Smooth muscle cell (in vitro differentiated cells): ENCODE data around the gene DEFB129. TPM values are rescaled to one million over a fixed set of nuclear protein-coding genes. Genes with fewer than 3 reads are reported as not detected.

Source experiments
- DNase-seq: peaks from one replicate; lab custom pipeline; 2025; ENCODE audit not compliant: unreplicated experiment; lab: John Stamatoyannopoulos, UW
- H2AFZ ChIP-seq: fragments of 200-600 bp; sonication (generic); 2 replicates; pipeline ENCODE4 v1.6.0; 2016; ENCODE audit warnings: antibody characterized with exemption, low read depth, mild to moderate bottlenecking
- H3F3A ChIP-seq: fragments of 200-600 bp; sonication (generic); 2 replicates; pipeline ENCODE4 v1.6.0; 2017; ENCODE audit warnings: antibody characterized with exemption, low read depth
- H3K27ac ChIP-seq: fragments of 200-600 bp; sonication (generic); 2 replicates; pipeline ENCODE4 v1.5.1; 2016; ENCODE audit warnings: low read depth, mild to moderate bottlenecking
- H3K27me3 ChIP-seq: fragments of 200-600 bp; sonication (generic); 2 replicates; pipeline ENCODE4 v1.6.1; 2016; ENCODE audit warnings: low read depth, mild to moderate bottlenecking
- H3K36me3 ChIP-seq: fragments of 200-600 bp; sonication (generic); 2 replicates; pipeline ENCODE4 v1.5.1; 2016; ENCODE audit warnings: low read depth
- H3K4me1 ChIP-seq: fragments of 200-600 bp; sonication (generic); 2 replicates; pipeline ENCODE4 v1.5.1; 2016; ENCODE audit warnings: low read depth
- H3K4me2 ChIP-seq: fragments of 200-600 bp; sonication (generic); 2 replicates; pipeline ENCODE4 v1.6.0; 2016; ENCODE audit warnings: mild to moderate bottlenecking
- H3K4me3 ChIP-seq: fragments of 200-600 bp; sonication (generic); 2 replicates; pipeline ENCODE4 v1.5.1; 2016; ENCODE audit warnings: mild to moderate bottlenecking
- H3K79me2 ChIP-seq: fragments of 200-600 bp; sonication (generic); 2 replicates; pipeline ENCODE4 v1.6.0; 2016; ENCODE audit warnings: low read depth, mild to moderate bottlenecking
- H3K9ac ChIP-seq: fragments of 200-600 bp; sonication (generic); 2 replicates; pipeline ENCODE4 v1.6.0; 2016; ENCODE audit warnings: low read depth
- H3K9me3 ChIP-seq: fragments of 200-600 bp; sonication (generic); replicated peaks from 2 replicates; pipeline ENCODE4 v1.5.1; 2016; ENCODE audit warnings: low read depth
- H4K20me1 ChIP-seq: fragments of 200-600 bp; sonication (generic); 2 replicates; pipeline ENCODE4 v1.6.0; 2016; ENCODE audit warnings: low read depth
- CTCF ChIP-seq: fragments of 200-600 bp; sonication (generic); IDR thresholded peaks from 2 replicates; pipeline ENCODE4 v1.5.1; 2017; ENCODE audit warnings: borderline replicate concordance, mild to moderate bottlenecking, antibody characterized with exemption; ENCODE audit not compliant: insufficient read depth, poor library complexity, severe bottlenecking
- WGBS: methylation state at CpG from one replicate; pipeline ENCODE4 v1.1.7; 2016; ENCODE audit warnings: low lambda C conversion rate; 5-methylcytosine and 5-hydroxymethylcytosine counted together
- polyA plus RNA-seq: library from polyadenylated mRNA; unstranded; fragments of >200 nt; fragmentation: Nextera tagmentation; extraction: Ambion mirVana; gene quantifications from 2 replicates; pipeline ENCODE4 v1.2.1, GENCODE V29; 2016
- total RNA-seq: library from RNA; depleted of rRNA; stranded (reverse); fragments of >200 nt; gene quantifications from 2 replicates; pipeline ENCODE4 v1.2.3, GENCODE V29; 2014

Gene DEFB129
- total and polyA plus RNA-seq, 2 experiments from 2014 or later = not detected

GRCh38 chr20:235891-236290 lies 8.8 kb downstream of the DEFB129 start:
- Histone ChIP-seq H3F3A (no peaks in the 10 kb centered on the region), H3K36me3 (no peaks in the 10 kb centered on the region), H3K4me3 (no peak overlapping the region), H3K27me3 (peaks cover 6% of the 10 kb centered on the region), H3K4me2 (no peak overlapping the region), H3K9me3 (no peaks in the 10 kb centered on the region), H3K79me2 (no peaks in the 10 kb centered on the region), H3K4me1 (no peaks in the 10 kb centered on the region), H2AFZ (no peak overlapping the region), H4K20me1 (no peaks in the 10 kb centered on the region), H3K27ac (no peak overlapping the region), H3K9ac (no peak overlapping the region)
- no peak for DNase-seq
- TF ChIP-seq CTCF = no peak
- 71% methylated on average over 1 of the region's 1 CpG for WGBS

- Histone ChIP-seq H3K4me3 (no peak overlapping the region), H2AFZ (no peak overlapping the region), H3K36me3 (no peaks in the 10 kb centered on the region), H3K9me3 (no peaks in the 10 kb centered on the region), H3K4me2 (no peak overlapping the region), H3K27me3 (peaks cover 6% of the 10 kb centered on the region), H3K79me2 (no peaks in the 10 kb centered on the region), H4K20me1 (no peaks in the 10 kb centered on the region), H3K4me1 (no peaks in the 10 kb centered on the region), H3K9ac (no peak overlapping the region), H3K27ac (no peak overlapping the region), H3F3A (no peaks in the 10 kb centered on the region)
- no peak for DNase-seq
- WGBS = 51% methylated on average over 4 of the region's 4 CpGs
- TF ChIP-seq CTCF = no peak
These were observed 10.4 kb downstream of the DEFB129 start for GRCh38 chr20:237489-237888.

GRCh38 chr20:237929-238328 lies 10.9 kb downstream of the DEFB129 start:
- Histone ChIP-seq H3K9me3 (no peaks in the 10 kb centered on the region), H3K27me3 (peaks cover 6% of the 10 kb centered on the region), H3K4me2 (no peak overlapping the region), H2AFZ (no peak overlapping the region), H3K9ac (no peak overlapping the region), H4K20me1 (no peaks in the 10 kb centered on the region), H3K27ac (no peak overlapping the region), H3K4me1 (no peaks in the 10 kb centered on the region), H3F3A (no peaks in the 10 kb centered on the region), H3K4me3 (no peak overlapping the region), H3K36me3 (no peaks in the 10 kb centered on the region), H3K79me2 (no peaks in the 10 kb centered on the region)
- no peak for TF ChIP-seq CTCF
- WGBS = 73% methylated on average over 3 of the region's 3 CpGs
- no peak for DNase-seq

- Histone ChIP-seq H3K9ac (no peak overlapping the region), H4K20me1 (no peaks in the 10 kb centered on the region), H3K4me1 (no peaks in the 10 kb centered on the region), H3K36me3 (no peaks in the 10 kb centered on the region), H3K4me2 (no peak overlapping the region), H3F3A (no peaks in the 10 kb centered on the region), H3K27me3 (peaks cover 6% of the 10 kb centered on the region), H3K9me3 (no peaks in the 10 kb centered on the region), H3K4me3 (no peak overlapping the region), H2AFZ (no peak overlapping the region), H3K79me2 (no peaks in the 10 kb centered on the region), H3K27ac (no peak overlapping the region)
- no peak for DNase-seq
- 88% methylated on average over 2 of the region's 2 CpGs for WGBS
- no peak for TF ChIP-seq CTCF
These were observed 15.8 kb downstream of the DEFB129 start for GRCh38 chr20:242905-243304.
